H1 (cell line): ENCODE results near the gene SLU7. TPM values are rescaled to one million over a fixed set of nuclear protein-coding genes. Genes with fewer than 3 reads are reported as not detected.

ENCODE experiments used
- CTCF ChIA-PET: fragments of 300-600 bp; sonication (Branson Sonifier 250); formaldehyde crosslinking; loops from one replicate; lab custom pipeline; 2021; ENCODE audit not compliant: partially characterized antibody; lab: Charles Lee
- POLR2A ChIA-PET: fragments of 300-600 bp; sonication (Branson Sonifier 250); formaldehyde crosslinking; loops from one replicate; lab custom pipeline; 2021; ENCODE audit warnings: inconsistent platforms; ENCODE audit not compliant: partially characterized antibody; lab: Charles Lee
- DNase-seq, 2 experiments: peaks; one replicate each; pipeline versions ENCODE4 v3.0.0 to v3.0.0-alpha.2; 2010 to 2022; ENCODE audit warnings: low spot score in 2 of 2, low read depth in 1 of 2, mixed read lengths in 1 of 2
- FAIRE-seq: peaks from 2 replicates; lab custom pipeline; 2011; peaks lifted over from hg19 to GRCh38; lab: Jason Lieb, UNC
- H2AFZ ChIP-seq: 2 replicates; pipeline ENCODE4 v1.8.1; 2012; ENCODE audit warnings: low read length, inconsistent platforms
- H2AK5ac ChIP-seq: 2 replicates; pipeline ENCODE4 v1.6.1; 2013; ENCODE audit warnings: low read depth, low read length
- H2BK120ac ChIP-seq: replicated peaks from 2 replicates; pipeline ENCODE3; 2013; ENCODE audit warnings: low read depth, low read length, inconsistent platforms
- H2BK12ac ChIP-seq: 2 replicates; pipeline ENCODE4 v1.6.1; 2013; ENCODE audit warnings: low read depth, low read length
- H2BK15ac ChIP-seq: 2 replicates; pipeline ENCODE4 v1.6.1; 2013; ENCODE audit warnings: low read length
- H2BK20ac ChIP-seq: 2 replicates; pipeline ENCODE4 v1.6.1; 2013; ENCODE audit warnings: low read length
- H2BK5ac ChIP-seq: 2 replicates; pipeline ENCODE4 v1.6.1; 2013; ENCODE audit warnings: low read depth, low read length
- H3K14ac ChIP-seq: 2 replicates; pipeline ENCODE4 v1.6.1; 2013; ENCODE audit warnings: inconsistent platforms; ENCODE audit not compliant: insufficient read length
- H3K18ac ChIP-seq: 2 replicates; pipeline ENCODE4 v1.6.1; 2013; ENCODE audit warnings: low read length; ENCODE audit errors: extremely low read depth
- H3K23ac ChIP-seq: 2 replicates; pipeline ENCODE4 v1.6.1; 2013; ENCODE audit warnings: inconsistent platforms; ENCODE audit not compliant: insufficient read length
- H3K23me2 ChIP-seq: 2 replicates; pipeline ENCODE4 v1.6.1; 2013; ENCODE audit warnings: low read depth, low read length
- H3K27ac ChIP-seq: 2 replicates; pipeline ENCODE4 v1.6.1; 2011; ENCODE audit warnings: low read depth, low read length, inconsistent platforms
- H3K27me3 ChIP-seq, 4 experiments: replicated peaks in 1 of 4; 1 replicate in 1 of 4; 2 replicates in 3 of 4; pipeline versions ENCODE4 v1.6.1 to v1.8.1; 2011 to 2013; ENCODE audit warnings: low read length in 3 of 4, mild to moderate bottlenecking in 3 of 4, inconsistent platforms in 2 of 4, mixed read lengths in 2 of 4, moderate library complexity in 1 of 4; ENCODE audit not compliant: control insufficient read depth in 3 of 4, insufficient read depth in 3 of 4; ENCODE audit errors: extremely low read depth in 1 of 4
- H3K36me3 ChIP-seq, 4 experiments: 2 replicates each; pipeline versions ENCODE4 v1.6.1 to v1.8.1; 2011 to 2013; ENCODE audit warnings: mild to moderate bottlenecking in 4 of 4, low read length in 3 of 4, moderate library complexity in 2 of 4, control low read depth in 1 of 4, inconsistent platforms in 1 of 4; ENCODE audit not compliant: insufficient read depth in 4 of 4, control insufficient read depth in 2 of 4
- H3K4ac ChIP-seq: replicated peaks from 2 replicates; pipeline ENCODE3; 2013; ENCODE audit warnings: low read length, low read depth, mixed read lengths, inconsistent platforms; ENCODE audit not compliant: insufficient read length
- H3K4me1 ChIP-seq, 4 experiments: replicated peaks in 1 of 4; 1 replicate in 1 of 4; 2 replicates in 3 of 4; pipeline versions ENCODE4 v1.6.1 to v1.8.1; 2011 to 2013; ENCODE audit warnings: low read length in 3 of 4, inconsistent platforms in 2 of 4, mixed read lengths in 1 of 4; ENCODE audit not compliant: insufficient read depth in 4 of 4, control insufficient read depth in 3 of 4
- H3K4me2 ChIP-seq, 2 experiments: 2 replicates each; pipeline versions ENCODE4 v1.6.1 to v1.8.1; 2011 to 2013; ENCODE audit warnings: low read depth in 2 of 2, low read length in 2 of 2, control low read depth in 1 of 2, inconsistent platforms in 1 of 2, mild to moderate bottlenecking in 1 of 2; ENCODE audit not compliant: insufficient read depth in 1 of 2
- H3K4me3 ChIP-seq, 4 experiments: fragments of 200-600, 300-600 bp in 1 of 4; sonication (generic), shearing (Covaris generic), sonication (Bioruptor Twin) in 1 of 4; 2 replicates each; pipeline versions ENCODE4 v1.5.1 to v1.8.1; 2011 to 2016; ENCODE audit warnings: low read length in 4 of 4, low read depth in 3 of 4, control low read depth in 2 of 4, inconsistent platforms in 2 of 4, mild to moderate bottlenecking in 2 of 4, mixed read lengths in 1 of 4, moderate library complexity in 1 of 4; ENCODE audit not compliant: insufficient read depth in 2 of 4; ENCODE audit errors: extremely low read depth in 1 of 4
- H3K56ac ChIP-seq: replicated peaks from 2 replicates; pipeline ENCODE3; 2013; ENCODE audit warnings: low read depth, mild to moderate bottlenecking, mixed read lengths, low read length, inconsistent platforms; ENCODE audit not compliant: insufficient read length
- H3K79me1 ChIP-seq: 2 replicates; pipeline ENCODE4 v1.6.1; 2013; ENCODE audit warnings: low read depth, low read length, control low read depth
- H3K79me2 ChIP-seq, 2 experiments: 2 replicates each; pipeline versions ENCODE4 v1.6.1 to v1.8.1; 2012 to 2013; ENCODE audit warnings: low read length in 2 of 2, mild to moderate bottlenecking in 2 of 2, inconsistent platforms in 1 of 2; ENCODE audit not compliant: insufficient read depth in 2 of 2, control insufficient read depth in 1 of 2
- H3K9ac ChIP-seq, 4 experiments: replicated peaks in 1 of 4; 1 replicate in 1 of 4; 2 replicates in 3 of 4; pipeline versions ENCODE4 v1.6.1 to v1.8.1; 2011 to 2013; ENCODE audit warnings: low read depth in 3 of 4, low read length in 3 of 4, control low read depth in 2 of 4, mild to moderate bottlenecking in 2 of 4, moderate library complexity in 2 of 4, inconsistent platforms in 1 of 4; ENCODE audit errors: extremely low read depth in 1 of 4
- H3K9me3 ChIP-seq, 2 experiments: 2 replicates each; pipeline versions ENCODE4 v1.6.1 to v1.8.1; 2012 to 2013; ENCODE audit warnings: mild to moderate bottlenecking in 2 of 2, moderate library complexity in 2 of 2, control low read depth in 1 of 2, inconsistent platforms in 1 of 2, low read depth in 1 of 2, low read length in 1 of 2, mixed read lengths in 1 of 2; ENCODE audit not compliant: insufficient read depth in 2 of 2
- H4K20me1 ChIP-seq, 2 experiments: replicated peaks in 1 of 2; 2 replicates each; pipeline versions ENCODE3 to v1.8.1; 2011 to 2013; ENCODE audit warnings: inconsistent platforms in 2 of 2, low read length in 2 of 2, mild to moderate bottlenecking in 1 of 2; ENCODE audit not compliant: insufficient read depth in 2 of 2, control insufficient read depth in 1 of 2
- H4K5ac ChIP-seq: 2 replicates; pipeline ENCODE4 v1.6.1; 2013; ENCODE audit warnings: low read length, low read depth, mixed read lengths, inconsistent platforms; ENCODE audit not compliant: insufficient read length
- H4K8ac ChIP-seq: 2 replicates; pipeline ENCODE4 v1.8.0; 2013; ENCODE audit warnings: mild to moderate bottlenecking, moderate library complexity, low read length, inconsistent platforms; ENCODE audit not compliant: insufficient read depth; ENCODE audit errors: extremely low read depth
- H4K91ac ChIP-seq: replicated peaks from 2 replicates; pipeline ENCODE3; 2013; ENCODE audit warnings: low read length, mixed read lengths, inconsistent platforms; ENCODE audit not compliant: insufficient read length
- BCL11A ChIP-seq, 2 experiments: IDR thresholded peaks; one replicate each; pipeline ENCODE4 v1.6.1; 2011; ENCODE audit warnings: low read depth in 2 of 2, low read length in 2 of 2, mild to moderate bottlenecking in 2 of 2
- CEBPB ChIP-seq: IDR thresholded peaks from 2 replicates; pipeline ENCODE4 v1.6.1; 2012; ENCODE audit warnings: low read depth, low read length
- HDAC6 ChIP-seq: IDR thresholded peaks from one replicate; pipeline ENCODE4 v1.7.1; 2012; ENCODE audit warnings: low read depth, mild to moderate bottlenecking, inconsistent platforms, low read length, moderate library complexity
- KDM5A ChIP-seq: fragments of 200-600 bp; IDR thresholded peaks from 2 replicates; pipeline ENCODE4 v1.7.1; 2012; ENCODE audit warnings: mild to moderate bottlenecking, low read length, inconsistent platforms, mixed read lengths
- MAFK ChIP-seq: IDR thresholded peaks from 2 replicates; pipeline ENCODE4 v1.6.1; 2012; ENCODE audit warnings: low read depth, mild to moderate bottlenecking, improper control_type of control experiment, low read length
- POLR2A ChIP-seq, 2 experiments: IDR thresholded peaks; 1 replicate in 1 of 2; 2 replicates in 1 of 2; pipeline ENCODE4 v1.6.1; 2011; ENCODE audit warnings: low read depth in 2 of 2, low read length in 2 of 2, mild to moderate bottlenecking in 2 of 2; ENCODE audit errors: control extremely low read depth in 1 of 2
- POLR2AphosphoS5 ChIP-seq: IDR thresholded peaks from 2 replicates; pipeline ENCODE4 v1.6.1; 2011; ENCODE audit warnings: low read depth, low read length
- RAD21 ChIP-seq, 2 experiments: IDR thresholded peaks in 1 of 2; conservative IDR thresholded peaks in 1 of 2; 2 replicates each; pipeline ENCODE4 v1.6.1; 2011; ENCODE audit warnings: low read depth in 2 of 2, low read length in 2 of 2, improper control_type of control experiment in 1 of 2, inconsistent platforms in 1 of 2, mild to moderate bottlenecking in 1 of 2, moderate library complexity in 1 of 2
- RXRA ChIP-seq: IDR thresholded peaks from 2 replicates; pipeline ENCODE4 v1.6.1; 2011; ENCODE audit warnings: low read depth, mild to moderate bottlenecking, low read length, moderate library complexity; ENCODE audit not compliant: insufficient read depth
- SAP30 ChIP-seq: fragments of 300-600 bp; sonication (generic); IDR thresholded peaks from 2 replicates; pipeline ENCODE4 v1.7.1; 2012; ENCODE audit warnings: low read length, moderate library complexity, mild to moderate bottlenecking, inconsistent platforms; ENCODE audit not compliant: insufficient read depth, insufficient replicate concordance
- TAF1 ChIP-seq: IDR thresholded peaks from 2 replicates; pipeline ENCODE4 v1.6.1; 2011; ENCODE audit warnings: mild to moderate bottlenecking, low read depth, low read length
- TBP ChIP-seq: IDR thresholded peaks from 2 replicates; pipeline ENCODE4 v1.6.1; 2011; ENCODE audit warnings: low read depth, low read length, improper control_type of control experiment
- WGBS, 2 experiments: shearing (Covaris generic) in 1 of 2; methylation state at CpG; one replicate each; pipeline versions ENCODE4 v1.1.6 to v1.1.7; 2013 to 2015; ENCODE audit warnings: low lambda C conversion rate in 2 of 2, mixed read lengths in 2 of 2, inconsistent platforms in 1 of 2, low coverage in 1 of 2, missing lambda C conversion rate in 1 of 2; ENCODE audit not compliant: insufficient replicate concordance in 2 of 2, insufficient coverage in 1 of 2, insufficient read length in 1 of 2; ENCODE audit errors: extremely low coverage in 1 of 2, missing lambda C conversion rate in 1 of 2; 5-methylcytosine and 5-hydroxymethylcytosine counted together
- polyA plus RNA-seq, 7 experiments: library from polyadenylated mRNA; depleted of rRNA in 3 of 7; stranded (reverse) in 5 of 7; unstranded in 2 of 7; fragments of >200 nt in 5 of 7; fragments of 200-250 nt in 2 of 7; gene quantifications; 1 replicate in 5 of 7; 2 replicates in 1 of 7; 4 replicates in 1 of 7; pipeline versions ENCODE4 v1.2.1 to v1.2.3, GENCODE V29; 2011 to 2013; ENCODE audit warnings: missing spikeins in 2 of 7, mixed read lengths in 2 of 7
- total RNA-seq: library from RNA; stranded (reverse); fragmentation: NEBNext Ultra II Directional; extraction: Animal tissue kit (Norgen Biotek cat#: 25700); gene quantifications from 2 replicates; pipeline ENCODE4 v1.2.1, GENCODE V29; 2021

The SLU7 gene
- total and polyA plus RNA-seq, 2 of the 8 experiments (the other 6 are each of a cell fraction or from before 2014, with no cell fraction given) = 6.0 to 34.1 TPM

DNA sequence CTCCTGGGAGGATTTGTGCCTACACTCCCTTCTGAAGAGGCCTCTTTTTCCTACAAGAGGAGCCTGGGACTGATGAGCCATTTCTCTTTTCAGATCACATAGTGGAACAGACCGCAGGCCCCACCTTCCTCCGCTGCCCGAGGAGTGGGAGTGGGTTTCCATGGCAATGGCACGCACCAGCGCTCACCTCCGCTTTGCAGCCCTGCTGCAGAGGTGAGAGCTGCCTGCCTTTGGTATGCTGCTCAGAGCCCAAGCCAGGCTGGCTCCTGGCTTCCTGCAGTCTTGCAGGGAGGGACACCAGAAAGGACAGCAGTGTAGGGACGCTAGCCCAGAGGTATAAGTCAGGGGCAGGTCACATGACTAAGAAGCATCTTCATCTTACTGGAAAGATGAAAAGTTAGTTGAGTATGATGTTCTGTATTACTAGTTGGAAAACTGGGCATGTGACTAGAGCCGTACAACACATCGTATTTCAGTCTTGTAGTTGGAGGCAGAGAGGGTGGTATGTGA is 15.2 kb upstream of the SLU7 start:
- H4K91ac ChIP-seq = no peak overlapping the region
- H3K4me3 ChIP-seq = no peak overlapping the region
- no peak overlapping the region for H3K27ac ChIP-seq
- H2AK5ac ChIP-seq = no peak overlapping the region
- DNase-seq = no peak
- no peaks in the 10 kb centered on the region for H3K9me3 ChIP-seq
- no peak overlapping the region for H3K4me2 ChIP-seq
- H2BK15ac ChIP-seq = no peak overlapping the region
- peaks cover 0 to 7% (median 2%) of the 10 kb centered on the region in 4 experiments; a peak in 3 of 8 replicates for H3K36me3 ChIP-seq
- no peak overlapping the region for H3K18ac ChIP-seq
- no peaks in the 10 kb centered on the region; the same call in 1 of the 2 replicates for H3K23me2 ChIP-seq
- no peak overlapping the region for H3K9ac ChIP-seq
- H3K4ac ChIP-seq = no peak overlapping the region
- H4K5ac ChIP-seq = no peak overlapping the region
- no peak for FAIRE-seq
- ChIA-PET CTCF (interaction anchor here (0.9 kb wide), 1 partner anchor 35 kb away, joined by 3 read pairs; no protein-coding TSS in a partner anchor), POLR2A (interaction anchor here (1.2 kb wide), 1 partner anchor 12 kb away, joined by 6 read pairs; the partner anchor contains the start of gene PTTG1)
- no peak overlapping the region for H4K8ac ChIP-seq
- H2BK20ac ChIP-seq = no peak overlapping the region
- no peak overlapping the region for H2AFZ ChIP-seq
- no peak overlapping the region for H2BK120ac ChIP-seq
- no peaks in the 10 kb centered on the region for H3K27me3 ChIP-seq
- H2BK12ac ChIP-seq = no peak overlapping the region
- H3K14ac ChIP-seq = no peak overlapping the region
- whole genome bisulfite sequencing, 2 experiments = 89% methylated on average over 9 of the region's 9 CpGs; no CpG with 5 or more reads in 1 of the 2 experiments
- no peak overlapping the region for H3K23ac ChIP-seq
- no peak overlapping the region for H3K56ac ChIP-seq
- H4K20me1 ChIP-seq = no peaks in the 10 kb centered on the region
- H3K79me2 ChIP-seq = no peaks in the 10 kb centered on the region
- H2BK5ac ChIP-seq = no peak overlapping the region
- H3K4me1 ChIP-seq = no peaks in the 10 kb centered on the region; a peak in 1 of 7 replicates
- H3K79me1 ChIP-seq = no peaks in the 10 kb centered on the region
- TF ChIP-seq KDM5A = no peak
- TF ChIP-seq CEBPB = no peak
- no peak for TF ChIP-seq SAP30
- no peak for TF ChIP-seq TAF1
- TF ChIP-seq POLR2A (IDR thresholded peaks at IDR 0.05; ENCODE audit: control extremely low read depth in 1 of 2, low read depth in 2 of 2, low read length in 2 of 2) = no peak
- TF ChIP-seq RXRA = no peak
- TF ChIP-seq HDAC6 = no peak
- no peak for TF ChIP-seq RAD21 (IDR thresholded peaks at IDR 0.05 in 1 of 2, conservative IDR thresholded peaks at IDR 0.05 in 1 of 2; ENCODE audit: low read depth in 2 of 2, low read length in 2 of 2)
- TF ChIP-seq TBP = no peak
- no peak for TF ChIP-seq BCL11A (IDR thresholded peaks at IDR 0.05; ENCODE audit: low read depth in 2 of 2, low read length in 2 of 2)
- no peak for TF ChIP-seq MAFK
- TF ChIP-seq POLR2AphosphoS5 = no peak
- TF ChIP-seq, all 59 proteins: peak for 0
